ENCODE measurements around the gene GOSR2.
"Not testable (repeated sequence)": the region's sequence is repeated elsewhere in the genome, so short reads cannot be mapped to it uniquely, and the experiment has no call there.

Gene GOSR2

DNA sequence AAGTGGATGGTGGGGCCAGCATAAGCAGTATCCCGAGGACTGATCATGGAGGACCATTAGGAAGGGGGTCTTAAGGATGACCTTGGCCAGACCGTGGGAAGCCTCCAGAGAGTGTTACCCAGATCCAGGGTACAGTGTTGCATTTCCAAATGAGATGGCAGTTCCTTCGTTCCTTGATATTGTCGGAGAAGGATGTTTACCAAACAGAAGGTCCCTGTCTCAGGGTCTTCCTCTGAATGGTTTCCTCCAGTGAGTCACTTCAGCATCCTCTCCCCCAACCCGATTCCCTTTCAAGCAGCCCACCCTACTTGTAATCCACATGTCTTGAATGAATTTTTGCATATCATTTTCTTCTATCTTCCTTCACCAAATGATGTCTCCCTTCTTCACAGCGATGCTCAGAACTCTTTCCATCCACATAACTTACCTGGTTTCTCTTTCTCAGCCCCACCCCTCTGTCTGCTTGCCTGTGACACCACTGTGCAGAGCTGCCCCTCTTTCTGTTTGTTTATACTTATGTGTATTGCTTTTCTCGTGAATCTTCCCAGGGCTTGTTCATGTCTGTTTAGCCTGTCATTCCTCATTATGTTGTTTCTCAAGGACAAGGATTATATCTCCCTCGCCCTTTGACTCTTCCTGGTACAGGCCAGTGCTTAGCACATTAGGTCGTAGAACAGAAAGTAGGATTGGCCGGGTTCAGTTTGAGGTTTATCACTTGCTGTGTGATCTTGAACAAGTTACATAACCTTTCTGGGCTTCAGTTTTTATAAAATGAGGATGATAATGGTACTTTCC lies 5.7 kb downstream of the GOSR2 start:
- in situ Hi-C loops (cut with HindIII; ENCODE audit: low sequenced_read_pairs) = no loop called here

DNA sequence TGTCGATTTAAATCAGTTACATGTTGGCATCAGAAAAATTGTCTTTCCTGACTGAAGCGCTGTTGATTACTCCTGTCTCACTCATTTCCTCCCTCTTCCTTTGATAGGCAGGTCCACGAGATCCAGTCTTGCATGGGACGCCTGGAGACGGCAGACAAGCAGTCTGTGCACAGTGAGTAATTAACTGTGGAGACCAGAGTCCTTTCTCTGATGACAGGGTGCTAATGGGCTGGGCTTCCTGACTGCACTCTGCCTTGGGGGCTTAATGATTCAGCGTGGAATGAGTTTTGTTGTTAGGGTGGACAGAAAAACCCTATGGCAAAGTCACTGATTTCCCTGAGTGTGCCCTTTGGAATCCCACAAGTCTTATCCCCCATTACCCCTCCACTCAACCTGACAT lies 6.5 kb downstream of the GOSR2 start:
- in situ Hi-C loops (cut with HindIII; ENCODE audit: low sequenced_read_pairs) = no loop called here

DNA sequence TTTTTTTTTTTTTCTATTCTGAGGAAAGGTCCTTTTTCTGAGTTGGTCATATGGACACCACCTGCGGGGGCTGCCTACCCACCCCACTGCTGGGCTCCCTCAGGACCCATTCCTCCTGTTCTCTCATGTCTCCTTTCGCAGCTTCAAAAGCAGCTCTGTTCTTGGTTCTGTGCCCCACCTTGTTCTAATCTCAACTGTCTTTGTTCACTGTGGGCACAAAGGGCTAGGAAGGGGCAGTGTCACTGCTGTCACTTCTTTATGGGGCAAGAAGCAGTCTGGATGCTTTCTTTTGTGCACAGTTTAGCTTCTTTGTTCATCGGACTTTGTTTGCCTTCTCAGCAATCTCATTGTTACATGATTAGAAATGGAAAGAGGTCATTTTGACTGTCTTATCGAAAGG lies 7.1 kb downstream of the GOSR2 start:
- in situ Hi-C loops (cut with HindIII; ENCODE audit: low sequenced_read_pairs) = no loop called here

DNA sequence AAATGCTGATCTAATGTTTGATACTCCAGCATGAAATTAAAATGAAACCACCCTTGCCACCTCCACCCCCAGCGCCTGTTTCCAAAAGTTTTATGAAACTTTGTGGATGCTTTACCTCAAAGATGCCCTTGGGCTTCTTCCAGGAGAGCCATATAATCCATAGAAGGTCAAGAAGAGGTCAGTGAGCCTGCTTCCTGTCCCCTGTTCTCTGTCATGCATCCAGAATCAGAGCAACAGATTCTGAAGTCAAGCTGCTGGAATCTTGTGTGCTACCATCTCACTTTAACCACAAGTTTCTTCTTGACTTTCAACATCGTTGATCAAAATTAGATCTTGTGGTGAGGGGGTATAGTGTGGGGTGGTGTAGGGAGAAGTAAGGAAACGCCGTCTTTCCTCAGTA lies 8.6 kb downstream of the GOSR2 start:
- in situ Hi-C loops (cut with HindIII; ENCODE audit: low sequenced_read_pairs) = no loop called here

DNA sequence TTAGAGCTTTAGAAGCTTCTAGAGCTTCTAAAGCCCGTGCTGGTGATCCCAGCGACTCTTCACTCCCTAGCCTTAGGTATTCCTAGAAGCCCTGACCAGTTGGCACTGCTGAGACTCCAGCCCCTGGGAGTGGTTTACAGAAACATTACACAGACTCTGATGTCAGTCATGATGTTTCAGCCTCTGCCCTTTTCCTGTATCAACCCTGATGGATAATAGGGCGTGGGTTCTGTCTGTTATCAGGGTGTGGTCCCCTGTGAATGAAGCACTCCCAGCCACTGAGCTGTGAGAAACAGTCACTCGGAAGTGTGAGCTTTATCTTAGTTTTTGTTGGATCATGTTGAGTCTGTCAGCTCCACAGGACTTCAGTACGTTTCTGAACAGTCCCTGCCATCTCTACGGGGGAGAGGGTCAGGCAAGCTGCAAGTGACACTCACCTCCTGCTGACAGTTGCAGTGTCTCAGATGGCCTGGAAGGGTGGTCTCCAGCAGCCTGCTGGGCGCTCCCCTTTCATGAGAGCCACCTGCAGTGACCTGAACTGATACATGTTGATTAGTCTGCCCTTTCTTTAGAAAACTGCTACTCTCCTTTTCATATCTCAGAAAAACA lies 12.8 kb downstream of the GOSR2 start:
- in situ Hi-C loops (cut with HindIII; ENCODE audit: low sequenced_read_pairs) = no loop called here

DNA sequence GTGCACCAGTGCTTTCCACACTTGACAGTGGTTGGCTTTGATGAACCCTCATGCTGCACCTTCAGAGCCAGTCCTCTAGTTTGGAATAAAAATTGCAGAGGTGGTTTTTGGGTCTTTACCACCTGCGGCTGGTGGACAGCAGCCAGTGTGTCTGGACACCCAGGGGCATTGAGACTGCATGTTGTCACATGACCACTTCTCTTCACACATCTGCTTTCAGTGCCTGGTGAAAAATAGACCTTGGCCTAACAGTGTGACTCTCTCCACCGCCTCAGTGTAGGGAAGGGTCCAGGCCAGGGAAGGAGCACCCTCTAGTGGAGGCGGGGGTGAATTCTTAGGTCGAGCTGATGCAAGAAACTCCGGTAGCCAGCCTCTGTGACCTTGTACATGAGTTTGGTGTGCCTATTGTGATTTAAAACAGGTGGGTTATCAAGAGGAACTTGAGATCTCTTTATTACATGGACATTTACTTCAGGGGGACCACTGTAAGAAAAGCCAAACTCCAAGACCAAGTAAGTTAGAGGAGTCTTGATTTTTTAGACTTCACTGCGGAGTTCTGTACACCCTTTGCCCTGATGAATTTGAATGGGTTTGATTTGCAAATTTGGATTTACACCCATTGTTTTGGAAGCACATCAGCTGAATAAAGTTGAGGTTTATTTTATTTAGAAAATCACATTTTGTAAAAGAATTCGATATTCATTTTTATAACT lies 17.9 kb downstream of the GOSR2 start:
- in situ Hi-C loops (cut with HindIII; ENCODE audit: low sequenced_read_pairs) = no loop called here

DNA sequence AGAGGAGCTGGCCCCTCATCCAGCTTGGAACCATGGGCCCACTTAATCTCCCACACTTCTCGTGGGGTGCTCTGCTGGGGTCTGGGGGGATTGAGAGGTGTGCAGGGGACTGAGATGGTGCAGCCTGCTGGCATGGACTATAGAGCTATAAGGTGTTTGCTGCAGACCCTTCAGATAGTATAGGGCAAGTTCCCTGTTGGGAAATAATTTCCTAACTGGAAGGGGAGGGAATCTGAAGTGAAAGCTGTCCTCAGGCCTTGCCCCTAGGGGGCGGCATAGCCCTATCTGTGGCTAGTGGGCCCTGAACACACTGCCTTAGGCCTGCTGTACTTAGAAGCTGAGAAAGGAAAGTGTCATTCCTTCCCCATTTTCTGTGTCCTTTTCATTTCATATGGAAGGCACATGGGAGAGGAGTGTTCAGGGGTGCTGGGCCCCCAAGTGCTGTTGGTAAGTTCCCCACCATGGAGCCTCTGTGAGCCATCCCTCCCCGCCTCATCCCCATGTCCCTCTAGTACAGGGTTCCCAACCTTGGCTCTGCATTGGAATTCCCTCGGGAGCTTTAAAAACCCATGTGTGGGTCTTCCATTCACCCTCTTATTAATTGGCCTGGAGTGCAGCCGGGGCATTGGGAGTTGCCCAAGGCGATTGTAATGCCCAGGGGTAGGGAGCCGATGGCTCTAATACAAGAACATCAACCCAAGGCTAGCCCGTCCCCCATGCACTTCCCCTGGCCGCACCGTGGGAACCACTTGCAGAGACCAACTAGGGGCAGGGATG lies 19.7 kb downstream of the GOSR2 start:
- in situ Hi-C loops (cut with HindIII; ENCODE audit: low sequenced_read_pairs) = no loop called here

DNA sequence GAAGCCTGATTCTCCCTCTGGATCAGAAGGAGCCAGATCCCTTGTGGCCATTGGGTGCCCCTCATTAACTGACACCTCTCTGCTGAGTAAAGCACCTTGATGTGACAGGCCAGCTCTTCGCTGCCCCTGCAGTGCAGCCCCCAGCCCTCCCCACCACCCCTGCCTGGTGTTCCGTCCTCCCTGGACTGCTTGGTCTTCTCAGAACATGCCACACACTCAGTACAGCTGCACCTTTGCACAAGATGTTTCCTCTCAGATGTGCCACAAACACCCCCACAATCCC lies 20.2 kb downstream of the GOSR2 start:
- in situ Hi-C loops (cut with HindIII; ENCODE audit: low sequenced_read_pairs) = no loop called here

DNA sequence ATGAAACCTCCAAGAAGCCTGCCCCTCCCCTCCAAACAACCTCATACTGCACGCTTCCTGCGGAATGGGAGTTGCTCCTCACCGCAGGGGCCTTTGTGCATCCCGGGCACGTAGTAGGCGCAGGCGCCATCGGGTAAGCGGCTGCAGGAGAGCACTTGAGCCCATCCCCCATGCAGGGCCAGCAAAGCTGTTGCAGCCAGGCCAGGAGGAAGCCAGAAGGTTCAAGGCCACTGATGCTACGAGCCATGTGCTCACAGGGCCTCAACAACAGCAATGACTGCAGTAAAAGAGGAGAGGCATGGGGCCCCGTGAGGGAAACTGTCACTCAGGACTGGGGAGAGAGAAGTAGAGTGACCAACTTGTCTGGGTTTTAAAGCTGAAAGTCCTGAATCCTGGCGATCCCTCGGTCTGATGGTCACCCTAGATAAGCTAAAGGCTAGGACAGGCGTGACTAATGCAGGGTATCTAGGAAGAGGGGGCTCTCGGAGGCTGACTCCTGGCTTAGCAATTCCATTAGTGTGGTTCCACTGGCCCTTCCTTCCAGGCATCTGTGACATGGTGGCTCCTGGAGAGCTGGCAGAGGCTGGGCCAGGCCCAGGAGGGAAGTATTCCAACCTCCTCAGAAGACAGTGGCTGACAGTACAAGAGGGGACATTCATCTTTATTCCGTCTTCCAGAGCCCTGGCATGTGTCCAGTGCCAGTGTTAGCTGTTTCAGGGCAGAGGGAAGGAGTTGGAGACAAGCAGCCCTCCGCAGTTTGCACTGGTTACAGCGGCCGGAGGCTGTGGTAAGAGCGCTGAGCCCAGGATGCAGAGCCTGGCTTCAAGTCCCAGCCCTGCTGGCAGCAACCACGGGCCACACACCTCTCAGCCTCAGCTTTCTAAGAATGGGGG lies 20.8 kb downstream of the GOSR2 start:
- in situ Hi-C loops (cut with HindIII; ENCODE audit: low sequenced_read_pairs) = no loop called here

DNA sequence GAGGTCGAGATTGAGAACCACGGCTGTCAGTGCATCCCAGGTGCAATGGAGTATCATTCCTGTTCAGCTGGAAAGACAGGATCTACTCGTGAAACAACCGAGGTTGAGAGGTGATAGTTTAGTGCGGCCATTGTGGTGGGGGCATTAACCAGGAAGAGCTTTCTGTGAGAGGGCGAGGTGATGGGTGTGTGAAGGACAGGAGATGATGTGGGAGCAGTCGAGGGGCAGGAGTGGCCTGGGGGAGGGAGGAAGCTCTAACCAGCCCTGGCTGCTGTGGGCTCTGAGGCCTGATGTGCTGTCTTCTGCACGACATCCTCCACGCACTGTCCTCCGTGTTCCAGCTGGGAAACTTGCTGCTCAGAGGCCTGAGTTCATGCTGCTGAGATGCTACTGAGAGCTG lies 22.0 kb downstream of the GOSR2 start:
- in situ Hi-C loops (cut with HindIII; ENCODE audit: low sequenced_read_pairs) = no loop called here

DNA sequence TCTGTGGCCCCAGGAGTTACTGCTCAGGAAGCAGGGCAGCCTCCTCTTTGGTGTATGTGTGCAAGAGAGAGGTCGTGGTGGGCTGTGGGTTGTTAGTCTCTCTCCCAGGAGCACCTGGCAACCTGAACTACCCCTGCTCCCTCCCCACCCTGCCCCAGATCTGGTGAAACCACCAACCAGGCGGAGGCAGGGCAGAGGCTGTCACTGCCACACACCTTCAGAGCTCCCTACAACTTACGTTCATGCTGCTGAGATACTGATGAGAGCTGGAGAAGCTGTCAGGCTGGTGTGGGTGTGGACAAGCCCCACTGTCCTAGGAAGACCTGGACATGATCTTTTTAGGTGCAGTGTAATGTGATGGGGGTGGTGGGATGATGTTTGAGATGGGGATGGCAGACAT lies 24.3 kb downstream of the GOSR2 start:
- in situ Hi-C loops (cut with HindIII; ENCODE audit: low sequenced_read_pairs) = no loop called here

DNA sequence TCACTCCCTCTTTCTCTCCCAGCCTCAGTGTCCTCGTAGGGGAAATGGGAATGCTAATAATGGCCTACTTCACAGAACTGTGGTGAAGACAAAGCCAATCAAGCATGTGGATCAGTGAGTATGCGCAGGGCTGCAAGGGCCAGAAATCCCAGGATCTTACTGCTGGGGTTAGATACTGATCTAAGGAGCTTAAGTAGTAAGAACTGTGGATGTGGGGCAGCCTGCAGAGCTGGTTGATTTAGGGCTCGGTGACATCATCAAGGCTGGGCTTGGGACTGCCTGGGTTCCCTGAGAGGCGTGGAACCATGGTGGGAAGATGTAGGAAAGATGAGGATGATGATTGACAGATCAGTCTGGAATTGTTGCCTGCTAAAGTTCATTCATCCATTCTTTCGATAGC lies 25.6 kb downstream of the GOSR2 start:
- in situ Hi-C loops (cut with HindIII; ENCODE audit: low sequenced_read_pairs) = no loop called here

DNA sequence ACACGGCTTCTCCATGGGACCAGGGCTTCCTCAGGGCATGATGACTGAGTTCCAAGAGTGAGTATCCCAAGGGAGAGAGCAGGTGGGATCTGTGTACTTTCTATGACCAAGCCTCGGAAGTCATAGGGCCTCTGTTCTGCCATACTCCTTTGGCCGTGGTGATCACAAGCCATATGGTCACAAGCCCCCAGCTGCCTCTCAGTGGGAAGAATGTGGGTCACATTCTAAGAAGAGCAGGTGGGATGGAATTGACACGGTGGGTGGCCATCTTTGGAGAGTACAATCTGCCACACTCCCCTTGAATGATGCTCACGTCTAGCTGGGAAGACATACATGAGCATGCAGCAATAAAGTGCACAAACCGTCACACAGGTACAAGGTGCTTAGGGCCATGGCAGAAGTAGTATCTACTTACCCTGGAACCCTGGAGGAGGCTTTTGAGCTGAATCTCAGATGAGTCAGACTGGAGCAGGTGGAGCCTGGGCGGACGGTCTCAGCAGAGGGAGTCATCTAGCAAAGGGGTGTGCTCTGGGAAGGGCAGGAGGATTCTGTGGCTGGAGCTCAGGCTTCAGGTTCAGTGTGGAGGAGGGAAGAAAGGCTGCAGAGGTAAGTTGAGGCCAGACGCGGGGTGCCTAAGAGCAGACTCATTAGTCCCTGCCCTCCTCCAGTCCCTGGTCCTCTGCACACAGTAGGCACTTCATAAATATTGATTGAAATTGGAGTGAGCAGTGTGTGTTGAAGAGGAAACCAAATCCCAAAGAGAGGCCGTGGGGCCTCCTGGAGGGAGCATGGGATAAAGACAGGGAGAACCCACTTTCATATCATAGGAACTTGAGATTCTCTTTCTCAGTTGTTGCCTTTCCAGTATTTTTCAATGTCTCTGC lies 26.6 kb downstream of the GOSR2 start:
- in situ Hi-C loops (cut with HindIII; ENCODE audit: low sequenced_read_pairs) = no loop called here

DNA sequence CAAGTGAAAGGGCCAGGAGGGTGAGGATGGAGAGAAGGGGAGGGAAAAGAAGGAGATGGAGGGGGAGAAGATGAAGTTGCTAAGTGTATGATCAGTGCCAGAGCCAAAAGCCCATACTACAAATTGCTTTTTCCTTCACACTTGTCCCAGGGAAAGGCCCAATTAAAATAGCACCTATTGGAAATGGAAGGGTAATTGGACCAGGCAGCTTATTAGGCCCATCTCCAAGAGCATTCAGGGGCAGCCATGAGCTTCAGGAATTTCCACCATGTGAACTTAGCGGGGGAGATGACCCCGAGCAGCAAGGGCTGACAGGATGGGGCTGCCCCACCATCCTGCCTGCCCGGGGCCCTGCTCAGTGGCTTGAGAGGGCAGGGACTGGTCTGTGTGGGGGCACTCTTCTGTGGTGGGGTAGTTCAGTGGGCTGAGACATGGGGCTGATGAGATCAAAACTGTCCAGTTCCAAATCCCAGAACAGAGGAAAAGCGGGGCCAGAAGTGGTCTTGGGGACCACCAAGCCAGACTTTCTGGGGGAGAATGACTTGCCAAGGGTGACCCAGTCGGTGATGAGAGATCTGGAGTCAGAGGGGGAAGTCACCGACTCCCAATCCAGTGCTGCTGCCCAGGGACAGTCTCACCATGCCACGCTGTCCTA lies 27.5 kb downstream of the GOSR2 start:
- in situ Hi-C loops (cut with HindIII; ENCODE audit: low sequenced_read_pairs) = no loop called here

DNA sequence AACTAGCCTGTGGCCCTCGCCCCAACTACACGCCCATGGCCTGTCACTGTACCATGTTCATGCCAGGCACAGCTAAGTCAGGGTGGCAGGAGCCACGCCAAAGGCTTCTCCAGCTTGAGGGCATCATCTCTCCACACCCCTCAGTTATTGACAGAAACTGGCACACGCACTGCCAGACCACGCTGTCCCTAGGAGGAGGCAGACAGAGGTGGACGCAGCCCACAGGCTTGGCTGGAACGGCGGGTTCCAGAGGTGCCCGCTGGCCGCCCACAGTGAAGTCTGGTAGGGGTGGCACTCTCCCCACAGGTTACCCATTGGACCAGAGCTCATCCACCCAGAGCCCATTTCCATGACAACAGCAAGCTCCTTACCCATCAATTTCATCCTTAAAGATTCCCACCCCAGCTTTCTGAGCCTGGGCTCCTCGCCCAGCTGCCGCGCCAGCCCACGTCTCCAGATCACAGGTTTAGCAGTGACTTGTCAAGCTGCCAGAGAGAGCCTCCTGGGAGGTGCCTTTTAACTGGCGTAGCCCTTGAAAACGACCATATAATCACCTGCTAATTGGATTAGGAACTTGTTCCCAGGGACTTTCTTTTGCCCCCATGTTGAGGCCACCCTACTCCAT lies 28.1 kb downstream of the GOSR2 start:
- in situ Hi-C loops (cut with HindIII; ENCODE audit: low sequenced_read_pairs) = no loop called here

DNA sequence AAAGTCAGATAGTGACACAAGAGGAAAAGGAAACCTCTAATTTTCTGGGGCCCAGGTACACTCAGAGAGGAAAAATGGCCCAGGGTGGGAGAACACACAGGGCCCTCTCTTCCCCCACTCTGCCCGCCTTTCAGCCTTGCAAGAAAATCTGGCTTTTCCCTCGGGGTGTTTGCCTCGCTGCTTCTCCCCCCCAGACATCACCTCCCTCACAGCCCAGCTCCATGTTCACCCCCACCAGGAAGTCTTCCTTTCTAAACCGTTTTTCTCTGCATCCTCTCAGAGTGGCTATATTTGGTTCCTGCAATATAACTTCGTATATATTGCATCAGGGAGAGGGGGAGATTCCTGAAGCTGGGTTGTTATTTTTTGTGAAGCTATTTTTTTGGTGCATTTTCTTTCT lies 28.7 kb downstream of the GOSR2 start:
- in situ Hi-C loops (cut with HindIII; ENCODE audit: low sequenced_read_pairs) = no loop called here

DNA sequence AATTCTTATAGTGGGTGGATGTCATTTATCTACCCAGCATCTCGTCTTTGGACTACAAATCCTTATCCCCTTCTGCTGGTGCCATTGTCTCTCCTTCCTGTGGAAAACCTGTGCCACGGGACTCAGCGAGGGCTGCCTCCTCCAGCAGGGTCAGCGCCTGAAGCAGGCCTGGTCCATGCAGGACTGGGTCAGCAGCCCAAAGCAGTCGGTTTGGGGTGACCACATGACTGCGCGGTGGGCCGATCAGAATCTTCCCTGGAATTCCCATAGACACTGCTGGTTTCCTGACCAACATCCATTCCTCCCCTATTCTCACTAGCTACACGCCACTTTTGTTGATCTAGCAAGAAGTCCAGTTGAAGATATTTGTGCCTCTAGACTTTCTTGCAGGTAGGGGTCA lies 29.2 kb downstream of the GOSR2 start:
- in situ Hi-C loops (cut with HindIII; ENCODE audit: low sequenced_read_pairs) = no loop called here

DNA sequence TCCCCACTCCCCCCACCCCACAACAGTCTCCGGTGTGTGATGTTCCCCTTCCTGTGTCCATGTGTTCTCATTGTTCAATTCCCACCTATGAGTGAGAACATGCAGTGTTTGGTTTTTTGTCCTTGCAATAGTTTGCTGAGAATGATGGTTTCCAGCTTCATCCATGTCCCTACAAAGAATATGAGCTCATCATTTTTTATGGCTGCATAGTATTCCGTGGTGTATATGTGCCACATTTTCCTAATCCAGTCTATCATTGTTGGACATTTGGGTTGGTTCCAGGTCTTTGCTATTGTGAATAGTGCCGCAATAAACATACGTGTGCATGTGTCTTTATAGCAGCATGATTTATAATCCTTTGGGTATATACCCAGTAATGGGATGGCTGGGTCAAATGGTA lies 30.2 kb downstream of the GOSR2 start:
- in situ Hi-C loops (cut with HindIII; ENCODE audit: low sequenced_read_pairs) = not testable (repeated sequence)
